OCI-LY7 (cell line): ENCODE results near the gene HSFX1. TPM values are rescaled to one million over a fixed set of nuclear protein-coding genes. Genes with fewer than 3 reads are reported as not detected.
"Not testable (repeated sequence)": the region's sequence is repeated elsewhere in the genome, so short reads cannot be mapped to it uniquely, and the experiment has no call there.

Source experiments
- BruUV-seq: library from RNA; stranded (reverse); fragments of 400-500 nt; replicated peaks from 2 replicates; lab custom pipeline; 2021; lab: Mats Ljungman, UMichigan
- CTCF ChIA-PET: fragments of 300-600 bp; sonication (Branson Sonifier 250); formaldehyde crosslinking; loops from one replicate; lab custom pipeline; 2022; ENCODE audit warnings: antibody characterized with exemption; ENCODE audit not compliant: unreplicated experiment; lab: Charles Lee
- POLR2A ChIA-PET: fragments of 300-600 bp; sonication (Branson Sonifier 250); formaldehyde crosslinking; loops from one replicate; lab custom pipeline; 2022; ENCODE audit warnings: antibody characterized with exemption; lab: Charles Lee
- DNase-seq: peaks from one replicate; pipeline ENCODE4 v3.0.0-alpha.2; 2015; ENCODE audit warnings: low spot score
- H2AFZ ChIP-seq: fragments of 200-600 bp; sonication (generic), shearing (Covaris generic); 2 replicates; pipeline ENCODE4 v1.6.1; 2014; ENCODE audit warnings: mild to moderate bottlenecking, antibody characterized with exemption, low read length, moderate library complexity
- H3K27ac ChIP-seq: fragments of 200-600 bp; sonication (generic); 2 replicates; pipeline ENCODE4 v1.5.1; 2014; ENCODE audit warnings: mixed run types, low read depth, mild to moderate bottlenecking, moderate library complexity, low read length, inconsistent platforms; ENCODE audit not compliant: poor library complexity, severe bottlenecking
- H3K36me3 ChIP-seq: fragments of 200-600 bp; sonication (generic); 2 replicates; pipeline ENCODE4 v1.6.1; 2014; ENCODE audit warnings: mild to moderate bottlenecking, antibody characterized with exemption, low read length, moderate library complexity, mixed read lengths; ENCODE audit not compliant: insufficient read depth
- H3K4me1 ChIP-seq: fragments of 200-600 bp; sonication (generic); 2 replicates; pipeline ENCODE4 v1.5.1; 2014; ENCODE audit warnings: mild to moderate bottlenecking, low read length; ENCODE audit not compliant: insufficient read depth, poor library complexity, severe bottlenecking
- H3K4me2 ChIP-seq: fragments of 200-600 bp; sonication (generic); 2 replicates; pipeline ENCODE4 v1.6.1; 2014; ENCODE audit warnings: mild to moderate bottlenecking, low read length
- H3K4me3 ChIP-seq: fragments of 200-600 bp; sonication (generic); 2 replicates; pipeline ENCODE4 v1.5.1; 2014; ENCODE audit warnings: mild to moderate bottlenecking, low read depth, low read length; ENCODE audit not compliant: poor library complexity, severe bottlenecking
- H3K79me2 ChIP-seq: fragments of 200-600 bp; sonication (generic); 2 replicates; pipeline ENCODE4 v1.6.1; 2016; ENCODE audit warnings: low read depth, mild to moderate bottlenecking, low read length, moderate library complexity, mixed read lengths; ENCODE audit not compliant: insufficient read depth
- H3K9me2 ChIP-seq: fragments of 200-600 bp; sonication (generic); 2 replicates; pipeline ENCODE4 v1.6.1; 2016; ENCODE audit warnings: mild to moderate bottlenecking, low read length, mixed read lengths; ENCODE audit not compliant: insufficient read depth
- H3K9me3 ChIP-seq: fragments of 200-600 bp; sonication (generic); 2 replicates; pipeline ENCODE4 v1.6.1; 2014; ENCODE audit warnings: mild to moderate bottlenecking, mixed run types, low read length, mixed read lengths
- H4K20me1 ChIP-seq: fragments of 200-600 bp; sonication (generic); 2 replicates; pipeline ENCODE4 v1.6.1; 2014; ENCODE audit warnings: mild to moderate bottlenecking, antibody characterized with exemption, low read length, moderate library complexity, mixed read lengths; ENCODE audit not compliant: insufficient read depth
- EZH2phosphoT487 ChIP-seq: fragments of 200-600 bp; sonication (generic); IDR thresholded peaks from 2 replicates; pipeline ENCODE4 v1.6.1; 2018; ENCODE audit warnings: low read depth, borderline replicate concordance, mild to moderate bottlenecking, mixed run types, antibody characterized with exemption, low read length, moderate library complexity, mixed read lengths
- intact Hi-C: fragments of 100-400 bp; cut with micrococcal nuclease; formaldehyde crosslinking; loops from one replicate; pipeline ENCODE4 v1.10.0; 2022; ENCODE audit not compliant: unreplicated experiment
- total RNA-seq, 2 experiments: library from RNA; depleted of rRNA in 1 of 2; stranded (reverse); fragments of >200 nt in 1 of 2; shearing (Covaris generic) in 1 of 2; gene quantifications; 2 replicates each; pipeline ENCODE4 v1.2.3, GENCODE V29; 2014 to 2022
- TF ChIP-seq, protein P1 (sequence below): fragments of 200-600 bp; sonication (generic); conservative IDR thresholded peaks from 2 replicates; pipeline ENCODE4 v1.5.1; 2014; ENCODE audit warnings: mild to moderate bottlenecking, antibody characterized with exemption, low read length, moderate library complexity, mixed read lengths

Gene HSFX1
- total RNA-seq, 2 experiments from 2014 or later, result 0.73 to 0.80 TPM

DNA sequence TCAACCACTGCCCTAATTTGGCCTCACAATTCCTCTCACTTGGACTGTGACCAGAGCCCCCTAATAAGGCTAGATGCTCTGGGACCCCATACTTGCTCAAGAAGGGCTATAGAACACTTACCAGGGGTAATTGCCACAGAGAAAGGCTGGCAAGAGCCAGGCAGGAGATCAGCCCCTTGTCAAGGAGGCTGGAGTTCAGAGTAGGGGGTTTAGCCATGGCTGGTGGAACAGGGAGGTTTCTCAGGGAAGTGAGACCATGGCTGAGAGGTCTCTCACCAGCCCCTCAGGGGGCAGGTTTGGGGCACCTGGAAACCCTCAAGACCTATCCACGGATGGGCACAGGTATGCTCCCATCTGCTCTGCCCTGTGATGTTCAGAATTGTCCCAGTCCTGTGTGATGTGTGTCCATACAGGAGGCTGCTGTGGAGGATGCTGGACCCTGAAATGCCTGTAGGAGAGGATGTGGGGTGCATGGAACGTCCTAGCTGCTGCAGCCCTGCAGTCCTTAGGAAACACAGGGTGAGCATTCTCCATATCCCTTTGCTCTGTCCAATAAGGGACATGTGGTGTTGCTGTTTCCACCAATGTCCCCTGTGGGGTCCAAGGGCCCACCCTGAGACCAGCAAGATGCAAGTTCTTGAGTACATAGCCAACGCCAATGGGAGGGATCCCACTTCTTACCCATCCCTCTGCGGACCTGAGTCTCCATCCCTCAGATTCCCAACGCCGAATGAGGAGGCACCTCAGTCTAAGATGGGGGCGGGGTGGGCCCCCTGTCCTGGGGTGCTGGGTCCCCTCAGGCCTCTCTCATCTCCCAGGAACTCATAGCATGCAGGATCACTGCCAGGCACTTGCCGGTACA, 16.4 kb upstream of the HSFX1 start:
- H4K20me1 ChIP-seq, result no peaks in the 10 kb centered on the region
- no peak overlapping the region for H3K4me3 ChIP-seq
- H3K27ac ChIP-seq, result no peak overlapping the region
- BruUV-seq, result no TSS peak
- no peak for DNase-seq
- ChIA-PET CTCF (no interaction called here), POLR2A (no interaction called here)
- intact Hi-C loops, result no loop called here
- H3K36me3 ChIP-seq, result no peaks in the 10 kb centered on the region
- no peaks in the 10 kb centered on the region for H3K4me1 ChIP-seq
- H3K4me2 ChIP-seq, result no peak overlapping the region
- no peaks in the 10 kb centered on the region for H3K9me3 ChIP-seq
- no peaks in the 10 kb centered on the region for H3K79me2 ChIP-seq
- H3K9me2 ChIP-seq, result no peaks in the 10 kb centered on the region
- H2AFZ ChIP-seq, result no peak overlapping the region
- no peak for TF ChIP-seq EZH2phosphoT487

DNA sequence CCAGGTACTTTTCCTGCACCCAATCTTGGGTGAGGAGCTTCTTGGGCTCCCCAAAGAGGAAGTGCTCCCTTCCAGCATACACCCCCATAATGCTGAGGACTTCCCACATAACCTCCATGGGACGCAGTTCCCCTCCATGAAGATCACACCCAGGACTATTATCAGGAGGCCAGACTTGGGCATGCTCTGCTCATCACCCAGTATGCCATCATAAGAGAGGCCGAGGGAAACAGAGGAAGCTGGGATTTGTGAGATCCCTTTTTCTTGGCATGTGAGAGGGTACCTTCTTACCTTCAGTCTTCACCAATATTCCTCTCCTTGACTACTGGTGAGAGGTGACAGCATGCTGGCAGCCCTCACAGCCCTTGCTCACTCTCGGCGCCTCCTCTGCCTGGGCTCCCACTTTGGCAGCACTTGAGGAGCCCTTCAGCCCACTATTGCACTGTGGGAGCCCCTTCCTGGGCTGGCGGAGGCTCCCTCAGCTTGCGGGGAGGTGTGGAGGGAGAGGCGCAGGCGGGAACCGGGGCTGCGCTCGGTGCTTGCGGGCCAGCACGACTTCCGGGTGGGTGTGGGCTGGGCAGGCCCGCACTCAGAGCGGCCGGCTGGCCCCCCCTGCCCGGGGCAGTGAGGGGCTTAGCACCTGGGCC, 15.7 kb upstream of the HSFX1 start:
- Histone ChIP-seq H3K36me3 (no peaks in the 10 kb centered on the region), H3K4me1 (no peaks in the 10 kb centered on the region), H3K27ac (no peak overlapping the region), H3K9me3 (no peaks in the 10 kb centered on the region), H3K79me2 (no peaks in the 10 kb centered on the region), H4K20me1 (no peaks in the 10 kb centered on the region), H2AFZ (no peak overlapping the region), H3K4me3 (no peak overlapping the region), H3K9me2 (no peaks in the 10 kb centered on the region), H3K4me2 (no peak overlapping the region)
- BruUV-seq, result no TSS peak
- ChIA-PET CTCF (no interaction called here), POLR2A (no interaction called here)
- TF ChIP-seq, protein P1, sequence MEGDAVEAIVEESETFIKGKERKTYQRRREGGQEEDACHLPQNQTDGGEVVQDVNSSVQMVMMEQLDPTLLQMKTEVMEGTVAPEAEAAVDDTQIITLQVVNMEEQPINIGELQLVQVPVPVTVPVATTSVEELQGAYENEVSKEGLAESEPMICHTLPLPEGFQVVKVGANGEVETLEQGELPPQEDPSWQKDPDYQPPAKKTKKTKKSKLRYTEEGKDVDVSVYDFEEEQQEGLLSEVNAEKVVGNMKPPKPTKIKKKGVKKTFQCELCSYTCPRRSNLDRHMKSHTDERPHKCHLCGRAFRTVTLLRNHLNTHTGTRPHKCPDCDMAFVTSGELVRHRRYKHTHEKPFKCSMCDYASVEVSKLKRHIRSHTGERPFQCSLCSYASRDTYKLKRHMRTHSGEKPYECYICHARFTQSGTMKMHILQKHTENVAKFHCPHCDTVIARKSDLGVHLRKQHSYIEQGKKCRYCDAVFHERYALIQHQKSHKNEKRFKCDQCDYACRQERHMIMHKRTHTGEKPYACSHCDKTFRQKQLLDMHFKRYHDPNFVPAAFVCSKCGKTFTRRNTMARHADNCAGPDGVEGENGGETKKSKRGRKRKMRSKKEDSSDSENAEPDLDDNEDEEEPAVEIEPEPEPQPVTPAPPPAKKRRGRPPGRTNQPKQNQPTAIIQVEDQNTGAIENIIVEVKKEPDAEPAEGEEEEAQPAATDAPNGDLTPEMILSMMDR, result no peak
- no peak for TF ChIP-seq EZH2phosphoT487
- DNase-seq, result no peak
- intact Hi-C loops, result no loop called here

DNA sequence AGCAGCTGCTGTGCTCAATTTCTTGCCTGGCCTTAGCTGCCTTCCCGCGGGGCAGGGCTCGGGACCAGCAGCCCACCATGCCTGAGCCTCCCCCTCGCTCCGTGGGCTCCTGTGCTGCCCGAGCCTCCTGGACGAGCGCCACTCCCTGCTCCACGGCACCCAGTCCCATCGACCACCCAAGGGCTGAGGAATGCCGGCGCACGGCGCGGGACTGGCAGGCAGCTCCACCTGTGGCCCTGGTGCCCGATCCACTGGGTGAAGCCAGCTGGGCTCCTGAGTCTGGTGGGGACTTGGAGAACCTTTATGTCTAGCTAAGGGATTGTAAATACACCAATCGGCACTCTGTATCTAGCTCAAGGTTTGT, 15.2 kb upstream of the HSFX1 start:
- H3K9me3 ChIP-seq, H2AFZ ChIP-seq, intact Hi-C loops, H3K4me2 ChIP-seq, H3K79me2 ChIP-seq, DNase-seq, H3K4me3 ChIP-seq, H3K36me3 ChIP-seq, H3K4me1 ChIP-seq, CTCF ChIA-PET, BruUV-seq, H4K20me1 ChIP-seq, POLR2A ChIA-PET, H3K9me2 ChIP-seq, H3K27ac ChIP-seq: not testable (repeated sequence)
